Germinal center (tissue), 1 donor: ENCODE data around the gene FMR1NB.

Source experiments
- DNase-seq: peaks from one replicate; pipeline ENCODE4 v3.0.0; 2012; ENCODE audit warnings: mixed read lengths, low spot score

Gene FMR1NB, protein sequence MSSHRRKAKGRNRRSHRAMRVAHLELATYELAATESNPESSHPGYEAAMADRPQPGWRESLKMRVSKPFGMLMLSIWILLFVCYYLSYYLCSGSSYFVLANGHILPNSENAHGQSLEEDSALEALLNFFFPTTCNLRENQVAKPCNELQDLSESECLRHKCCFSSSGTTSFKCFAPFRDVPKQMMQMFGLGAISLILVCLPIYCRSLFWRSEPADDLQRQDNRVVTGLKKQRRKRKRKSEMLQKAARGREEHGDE

DNA sequence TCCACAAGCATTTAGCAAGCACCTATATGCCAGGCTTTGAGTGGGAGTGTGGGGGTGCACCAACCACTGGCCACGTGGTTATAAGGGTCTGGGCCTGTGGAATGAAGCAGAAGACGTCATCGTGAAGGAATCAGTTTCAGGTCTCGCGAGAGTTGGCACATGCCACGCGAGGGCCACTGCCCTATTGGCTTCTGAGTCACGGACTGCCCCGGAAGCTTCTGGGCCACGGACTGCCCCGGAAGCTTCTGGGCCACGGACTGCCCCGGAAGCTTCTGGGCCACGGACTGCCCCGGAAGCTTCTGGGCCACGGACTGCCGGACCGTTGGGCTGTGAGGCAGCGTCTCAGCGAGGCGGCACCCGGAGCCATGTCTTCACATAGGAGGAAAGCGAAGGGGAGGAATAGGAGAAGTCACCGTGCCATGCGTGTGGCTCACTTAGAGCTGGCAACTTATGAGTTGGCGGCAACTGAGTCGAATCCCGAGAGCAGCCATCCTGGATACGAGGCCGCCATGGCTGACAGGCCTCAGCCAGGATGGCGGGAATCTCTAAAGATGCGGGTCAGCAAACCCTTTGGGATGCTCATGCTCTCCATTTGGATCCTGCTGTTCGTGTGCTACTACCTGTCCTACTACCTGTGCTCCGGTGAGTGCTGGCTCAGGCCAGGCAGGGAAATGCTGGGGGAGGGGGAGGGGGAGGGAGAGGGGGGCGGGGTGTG is at the start of gene FMR1NB:
FMR1NB (plus strand) TSS at position 300 of the 715 bp plus-strand sequence; CDS start at position 366, 66 bp downstream.
- no peak for DNase-seq

DNA sequence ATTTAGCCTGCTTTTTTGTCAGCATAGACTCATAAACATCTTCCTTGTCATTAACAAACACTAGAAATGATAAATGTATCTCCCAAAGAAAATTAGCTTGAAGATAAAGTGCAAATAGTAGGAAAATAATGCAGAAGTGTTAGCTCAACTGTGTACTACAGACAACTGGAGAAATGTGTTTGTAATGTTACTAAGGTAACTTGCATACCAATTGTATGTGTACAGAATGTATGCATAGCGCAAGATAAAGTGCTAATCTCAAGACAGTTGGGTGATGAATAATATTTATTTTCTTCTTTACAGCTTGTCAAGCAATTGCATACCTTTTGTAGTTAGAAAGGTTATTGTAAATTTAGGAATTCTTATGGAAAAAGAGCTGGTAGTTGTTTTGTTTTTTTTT is 47.3 kb upstream of the FMR1NB start:
- DNase-seq, result no peak

DNA sequence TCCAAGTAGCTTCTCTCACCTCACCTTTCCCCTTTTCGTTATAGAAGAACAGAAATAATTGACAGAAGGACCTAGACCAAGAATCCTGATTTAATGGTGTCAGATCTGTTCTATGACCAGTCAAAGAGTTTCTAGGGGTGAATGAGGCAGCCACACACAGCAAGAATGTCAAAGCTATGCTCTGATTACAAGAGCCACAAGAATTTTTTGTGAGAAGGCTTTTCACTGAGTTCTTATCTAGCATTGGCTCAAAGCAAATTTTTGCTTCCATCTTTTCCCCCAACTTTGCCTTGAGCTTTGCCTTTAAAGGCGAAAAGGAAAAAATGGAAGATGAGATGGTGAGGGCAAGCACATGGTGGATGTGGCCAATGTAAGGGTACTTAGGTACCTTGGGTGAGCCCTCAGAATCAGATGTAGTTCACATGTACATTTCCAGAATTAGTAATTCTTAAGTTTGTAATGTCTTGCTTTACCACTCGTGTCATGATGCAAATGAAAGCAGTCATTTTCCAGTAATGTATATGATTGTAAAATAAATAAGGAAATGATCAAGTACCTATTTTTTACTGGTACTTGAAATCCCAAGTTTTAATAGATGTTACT is 45.9 kb upstream of the FMR1NB start:
- no peak for DNase-seq

DNA sequence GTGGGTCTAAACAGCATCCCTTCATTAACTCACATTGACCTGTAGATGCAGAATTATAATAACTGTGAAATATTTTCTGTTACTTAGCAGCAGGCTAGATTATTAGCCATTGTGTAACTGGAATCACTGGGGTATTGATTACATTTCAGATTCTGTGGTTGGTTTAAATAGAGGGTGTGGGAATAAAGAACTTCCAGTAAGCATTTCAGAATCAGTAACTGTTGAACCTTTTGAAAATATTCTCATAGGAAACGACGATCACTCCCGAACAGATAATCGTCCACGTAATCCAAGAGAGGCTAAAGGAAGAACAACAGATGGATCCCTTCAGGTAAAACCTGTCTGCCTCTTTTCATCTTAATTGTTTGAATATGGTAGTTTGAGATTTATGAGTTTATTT is 35.9 kb upstream of the FMR1NB start:
- no peak for DNase-seq

DNA sequence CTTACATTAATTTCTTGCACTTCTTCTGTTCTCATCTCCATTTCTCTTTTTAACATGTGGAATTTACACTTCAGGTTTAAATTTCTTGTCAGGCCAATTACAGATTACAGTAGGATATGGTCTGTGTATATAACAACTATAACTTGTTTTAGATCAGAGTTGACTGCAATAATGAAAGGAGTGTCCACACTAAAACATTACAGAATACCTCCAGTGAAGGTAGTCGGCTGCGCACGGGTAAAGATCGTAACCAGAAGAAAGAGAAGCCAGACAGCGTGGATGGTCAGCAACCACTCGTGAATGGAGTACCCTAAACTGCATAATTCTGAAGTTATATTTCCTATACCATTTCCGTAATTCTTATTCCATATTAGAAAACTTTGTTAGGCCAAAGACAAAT is 32.6 kb upstream of the FMR1NB start:
- no peak for DNase-seq

DNA sequence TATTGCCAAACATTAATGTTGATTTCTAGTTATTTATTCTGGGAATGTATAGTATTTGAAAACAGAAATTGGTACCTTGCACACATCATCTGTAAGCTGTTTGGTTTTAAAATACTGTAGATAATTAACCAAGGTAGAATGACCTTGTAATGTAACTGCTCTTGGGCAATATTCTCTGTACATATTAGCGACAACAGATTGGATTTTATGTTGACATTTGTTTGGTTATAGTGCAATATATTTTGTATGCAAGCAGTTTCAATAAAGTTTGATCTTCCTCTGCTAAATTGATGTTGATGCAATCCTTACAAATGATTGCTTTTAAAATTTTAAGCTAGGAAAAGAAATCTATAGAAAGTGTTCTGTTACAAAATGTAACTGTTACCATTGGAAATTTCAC is 30.8 kb upstream of the FMR1NB start:
- DNase-seq, result no peak

DNA sequence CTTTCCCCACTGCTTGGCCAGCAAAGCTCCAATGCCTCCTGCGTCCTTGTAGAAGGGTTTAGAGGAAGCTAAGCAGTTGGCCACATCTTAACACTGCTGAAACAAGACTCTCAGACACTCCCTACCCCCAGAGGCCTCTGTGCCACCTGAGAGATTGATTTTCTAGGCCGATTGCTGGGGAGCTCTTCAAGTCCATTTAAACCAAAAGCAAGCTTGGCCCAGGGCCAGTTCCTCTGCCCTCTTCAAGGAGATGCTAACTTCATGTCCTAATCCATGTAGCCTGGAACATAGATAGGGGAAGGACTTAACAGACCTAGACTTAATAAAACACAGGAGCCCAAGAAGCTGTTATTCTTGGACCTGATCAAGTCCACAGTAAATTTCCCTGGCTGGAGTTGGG is 27.2 kb upstream of the FMR1NB start:
- DNase-seq, result no peak

DNA sequence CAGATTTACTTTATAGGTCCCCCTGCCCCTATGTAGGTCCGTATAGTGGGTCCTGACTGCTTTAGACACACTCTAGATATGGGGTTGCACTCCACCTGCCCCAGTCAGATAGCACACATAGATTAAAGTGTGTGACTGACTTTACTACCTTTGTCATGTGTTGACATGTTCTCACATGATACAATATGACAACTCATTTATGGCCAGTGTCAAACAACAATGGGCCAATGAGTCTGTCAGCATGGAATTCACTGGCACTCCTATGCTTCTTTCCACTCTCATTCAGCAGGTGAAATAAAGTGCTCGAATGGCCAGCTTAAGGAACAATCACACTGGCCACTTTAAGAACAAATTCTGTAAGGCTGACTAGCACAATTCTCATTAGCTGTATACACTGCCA is 23.8 kb upstream of the FMR1NB start:
- DNase-seq, result no peak

DNA sequence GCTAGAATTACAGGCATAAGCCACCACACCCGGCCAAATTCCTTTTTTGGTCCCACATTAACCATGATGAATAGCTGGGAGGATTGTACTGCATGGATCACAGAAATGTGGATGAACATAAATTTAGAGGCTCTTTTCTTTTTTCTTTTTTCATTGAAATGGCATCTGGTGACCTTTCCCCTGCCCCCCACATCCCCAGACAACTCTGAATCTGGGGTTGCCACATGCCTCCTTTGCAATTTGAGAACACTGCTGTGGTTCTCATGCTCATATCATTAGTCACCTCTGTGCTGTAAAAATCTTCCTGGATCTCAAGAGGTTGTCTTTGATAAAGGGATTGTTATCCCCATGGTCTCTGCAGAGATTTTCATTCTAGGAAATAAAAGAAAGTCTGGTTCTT is 22.8 kb upstream of the FMR1NB start:
- no peak for DNase-seq

DNA sequence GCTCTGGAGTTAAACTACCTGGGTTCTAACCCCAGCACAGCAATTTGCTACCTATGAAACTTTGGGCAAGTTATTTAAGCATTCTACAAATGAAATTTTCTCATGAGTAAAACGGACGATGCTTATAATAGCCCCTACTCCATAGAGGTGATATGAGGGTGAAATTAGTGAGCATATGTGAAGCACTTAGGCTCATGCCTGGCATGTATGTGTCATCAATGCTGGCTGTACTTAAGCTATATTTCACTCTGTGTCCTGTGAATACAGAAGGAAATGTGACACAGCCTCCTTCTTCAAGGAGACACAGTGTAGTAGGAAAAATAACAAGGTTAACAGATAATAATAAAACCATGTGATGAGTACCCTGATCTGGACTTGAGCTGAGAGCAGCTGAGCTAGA is 20.4 kb upstream of the FMR1NB start:
- DNase-seq, result no peak

DNA sequence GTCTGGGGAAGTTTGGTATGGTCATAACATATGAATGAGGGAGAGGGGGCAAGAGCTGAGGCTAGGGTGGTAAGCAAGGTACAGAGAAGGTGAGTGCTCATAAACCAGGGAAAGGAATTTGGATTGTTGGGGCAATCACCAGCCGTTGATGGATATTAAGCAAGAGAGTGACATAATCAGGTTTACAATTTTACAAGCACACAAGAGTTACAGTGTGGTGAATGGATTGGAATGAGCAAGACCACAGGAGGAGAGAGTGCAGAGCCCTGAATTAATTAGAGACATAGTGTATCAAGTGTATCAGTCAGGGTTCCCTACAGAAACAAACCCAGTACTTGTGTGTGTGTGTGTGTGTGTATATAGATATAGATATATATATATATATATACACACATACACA is 18.7 kb upstream of the FMR1NB start:
- DNase-seq, result no peak

DNA sequence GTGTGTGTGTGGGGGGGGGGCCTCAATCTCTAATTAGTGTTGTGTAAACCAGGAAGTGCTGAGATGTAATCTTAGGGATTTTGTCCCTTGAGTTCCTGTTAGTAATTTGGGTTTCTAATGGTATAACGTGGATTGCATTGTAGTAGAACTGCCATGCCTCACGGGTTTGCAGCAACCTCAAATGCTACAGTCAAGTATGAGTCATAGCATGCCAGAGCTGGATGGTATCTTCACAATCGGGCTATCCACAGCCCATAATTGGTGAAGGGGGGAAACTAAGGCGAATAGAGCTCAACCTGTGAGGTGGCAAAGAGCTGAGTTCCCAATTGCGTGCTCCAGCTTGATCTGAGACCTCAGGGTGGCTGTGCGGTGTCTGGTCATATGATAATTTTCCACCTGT is 2.2 kb upstream of the FMR1NB start:
- DNase-seq, result no peak

DNA sequence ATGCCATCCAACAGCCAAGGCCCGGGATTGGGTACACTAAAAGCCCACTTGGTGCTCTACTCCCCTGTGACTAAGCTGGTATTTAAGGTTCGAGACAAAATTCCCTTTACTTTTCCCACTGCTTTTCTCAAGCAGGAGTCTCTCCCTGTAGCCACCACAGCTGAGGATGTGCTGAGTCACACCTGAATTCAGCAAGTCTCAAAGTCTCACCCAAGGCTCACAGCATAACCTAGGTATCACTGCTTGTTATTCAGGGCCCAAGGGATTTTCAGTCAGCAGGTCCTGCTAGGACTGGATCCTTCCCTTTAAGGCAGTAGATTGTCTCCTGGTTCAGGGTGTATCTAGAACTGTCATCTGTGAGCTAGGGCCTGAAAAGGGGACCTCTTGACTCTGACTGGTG is 39.2 kb downstream of the FMR1NB start:
- no peak for DNase-seq

DNA sequence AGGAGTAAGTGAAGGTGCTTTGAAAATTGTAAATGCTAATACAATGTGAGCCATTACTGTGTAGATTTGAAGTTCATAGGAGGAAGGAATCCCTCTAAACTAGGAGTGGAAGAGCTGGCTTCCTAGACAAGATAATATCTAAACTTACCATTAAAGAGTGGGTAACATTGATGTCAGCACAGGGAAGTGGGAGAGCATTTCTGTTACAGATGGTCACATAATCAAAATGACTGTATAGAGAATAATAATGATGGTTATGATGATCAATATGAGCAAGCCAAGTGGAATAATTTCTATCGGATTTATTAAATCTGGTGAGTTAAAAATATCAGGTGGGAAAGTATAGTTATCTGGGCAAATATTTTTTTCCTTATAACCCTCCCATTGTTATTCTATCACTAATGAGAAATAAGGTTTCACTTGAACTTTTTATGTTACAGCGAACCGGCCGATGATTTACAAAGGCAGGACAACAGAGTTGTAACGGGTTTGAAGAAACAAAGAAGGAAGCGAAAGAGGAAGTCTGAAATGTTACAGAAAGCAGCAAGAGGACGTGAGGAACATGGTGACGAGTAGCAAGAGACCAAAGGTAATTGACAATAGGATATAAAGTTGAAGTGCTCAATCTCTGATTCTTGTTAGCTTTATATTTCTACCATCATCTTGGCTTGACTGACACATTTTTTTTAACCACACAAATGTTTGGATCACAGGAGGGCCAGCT is 43.5 kb downstream of the FMR1NB start:
- peak; percentile 9 for DNase-seq

DNA sequence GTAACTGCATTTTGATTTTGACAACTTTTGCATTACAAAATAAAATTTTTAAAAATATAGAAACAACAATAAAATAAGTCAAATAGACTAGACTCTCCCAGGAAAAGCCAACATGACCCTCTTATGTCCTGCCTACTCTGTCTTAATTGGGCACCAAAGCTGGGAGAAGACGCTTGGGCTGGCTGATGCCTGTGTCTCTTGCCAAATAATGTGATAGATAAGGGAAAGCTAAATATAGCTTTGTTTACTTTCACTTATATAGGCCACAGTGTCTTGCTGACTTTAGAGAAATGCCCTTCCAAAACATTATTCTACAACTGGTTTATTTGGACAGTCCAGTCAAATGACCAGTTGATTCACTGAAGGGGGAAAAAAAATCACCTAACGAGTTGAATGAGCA is 54.2 kb downstream of the FMR1NB start:
- DNase-seq, result no peak

DNA sequence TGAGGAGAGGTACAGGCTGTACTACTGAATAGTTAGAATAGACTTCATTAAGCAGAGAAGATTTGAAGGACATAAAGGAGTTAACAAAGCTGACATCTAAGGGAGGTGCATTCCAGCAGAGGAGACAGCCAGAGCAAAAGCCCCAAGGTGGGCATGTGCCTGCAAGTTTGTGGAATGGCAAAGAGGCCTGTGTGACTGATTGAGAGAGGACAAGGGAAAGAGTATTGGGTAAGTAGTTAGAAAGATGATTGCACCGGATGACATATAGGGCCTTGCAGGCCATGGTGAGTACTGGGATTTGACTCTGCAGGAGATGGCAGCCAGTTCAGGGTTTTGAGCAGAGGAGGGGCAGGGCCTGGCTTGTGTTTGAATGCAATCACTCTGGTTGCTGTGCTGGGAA is 55.9 kb downstream of the FMR1NB start:
- DNase-seq, result no peak

DNA sequence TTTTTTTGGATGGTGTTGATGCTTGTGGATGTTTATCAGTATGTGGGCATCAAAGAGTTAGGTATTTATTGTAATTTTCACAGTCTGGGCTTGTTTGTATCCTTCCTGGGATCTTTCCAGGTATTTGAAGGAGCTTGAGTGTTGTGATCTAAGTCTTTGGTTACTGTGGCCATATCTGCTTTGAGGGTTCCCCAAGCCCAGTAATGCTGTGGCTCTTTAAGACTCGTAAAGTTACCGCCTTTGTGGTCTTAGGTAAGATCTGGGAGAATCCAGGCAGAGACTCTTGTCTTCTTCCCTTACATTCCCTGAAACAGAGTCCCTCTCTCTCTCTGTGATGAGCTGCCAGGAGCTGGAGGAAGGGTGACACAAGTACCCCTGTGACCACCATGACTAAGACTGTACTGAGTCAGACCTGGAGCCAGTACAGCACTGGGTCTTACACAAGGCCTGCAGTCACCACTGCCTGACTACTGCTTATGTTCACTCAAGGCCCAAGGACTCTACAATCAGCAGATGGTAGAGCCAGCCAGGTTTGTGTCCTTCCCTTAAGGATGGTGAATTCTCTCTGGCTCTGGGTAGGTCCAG is 62.2 kb downstream of the FMR1NB start:
- DNase-seq, result no peak

DNA sequence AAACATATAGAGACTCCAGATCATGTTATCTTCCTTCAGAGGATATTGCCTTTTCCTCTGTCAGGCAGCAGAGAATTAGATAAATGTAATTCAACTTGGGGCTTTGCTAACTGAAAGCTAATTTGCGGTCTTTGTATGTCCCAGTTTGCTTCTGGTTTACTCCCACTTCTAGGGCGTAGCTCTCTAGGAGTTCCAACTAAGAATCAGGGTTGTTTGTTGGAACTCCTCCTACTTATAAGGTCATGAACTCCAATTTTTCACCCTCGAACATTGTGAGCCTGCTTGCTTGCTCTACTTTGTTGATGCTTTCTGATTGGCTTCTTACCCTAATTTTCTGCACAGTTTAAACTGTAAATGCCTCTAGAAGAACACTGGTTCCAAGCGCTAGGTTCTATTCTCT is 66.1 kb downstream of the FMR1NB start:
- no peak for DNase-seq

DNA sequence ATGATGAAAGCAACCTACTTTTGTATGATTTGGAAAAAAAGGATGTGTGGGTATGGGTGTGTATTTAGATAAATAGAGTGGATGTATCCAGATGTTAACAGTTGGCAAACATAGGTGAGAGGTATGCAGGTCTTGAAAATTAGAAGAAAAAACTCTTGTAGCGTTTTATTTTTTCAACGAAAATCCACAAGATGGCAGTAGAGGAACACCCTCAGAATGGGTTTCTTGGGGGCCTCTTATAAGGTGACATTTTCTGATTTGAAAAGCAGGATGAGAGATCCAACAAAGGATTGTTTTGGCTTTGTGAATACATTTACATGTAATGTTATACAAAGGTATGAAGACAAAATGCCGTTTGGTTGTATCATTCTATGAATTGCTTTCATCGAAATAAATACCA is 68.3 kb downstream of the FMR1NB start:
- DNase-seq, result peak; percentile 13

DNA sequence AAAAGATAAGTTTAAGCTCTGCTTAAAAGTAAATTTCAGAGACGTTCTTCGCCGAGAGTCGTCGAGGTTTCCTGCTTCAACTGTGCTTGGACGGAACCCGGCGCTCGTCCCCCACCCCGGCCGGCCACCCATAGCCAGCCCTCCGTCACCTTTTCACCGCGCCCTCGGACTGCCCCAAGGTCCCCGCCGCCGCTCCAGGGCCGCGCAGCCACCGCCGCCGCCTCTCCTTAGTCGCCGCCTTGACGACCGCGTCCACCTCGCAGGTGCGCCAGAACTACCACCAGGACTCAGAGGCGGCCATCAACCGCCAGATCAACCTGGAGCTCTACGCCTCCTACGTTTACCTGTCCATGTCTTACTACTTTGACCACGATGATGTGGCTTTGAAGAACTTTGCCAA is 70.8 kb downstream of the FMR1NB start:
- no peak for DNase-seq

DNA sequence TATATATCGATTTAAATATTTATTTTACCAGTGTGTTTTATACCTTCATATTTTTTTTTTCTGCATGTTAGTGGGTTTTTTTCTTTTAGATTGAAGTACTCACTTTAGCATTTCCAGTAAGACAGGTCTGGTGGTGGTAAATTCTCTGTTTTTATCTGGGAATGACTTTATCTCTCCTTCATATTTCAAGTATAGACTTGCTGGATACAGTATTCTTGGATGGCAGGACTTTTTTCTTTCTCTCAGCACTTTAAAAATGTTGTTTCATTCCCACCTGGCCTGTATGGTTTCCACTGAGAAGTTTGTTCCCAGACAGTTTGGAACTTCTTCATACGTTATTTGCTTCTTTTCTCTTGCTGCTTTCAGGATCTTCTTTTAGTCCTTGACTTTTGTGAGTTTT is 86.1 kb downstream of the FMR1NB start:
- no peak for DNase-seq

DNA sequence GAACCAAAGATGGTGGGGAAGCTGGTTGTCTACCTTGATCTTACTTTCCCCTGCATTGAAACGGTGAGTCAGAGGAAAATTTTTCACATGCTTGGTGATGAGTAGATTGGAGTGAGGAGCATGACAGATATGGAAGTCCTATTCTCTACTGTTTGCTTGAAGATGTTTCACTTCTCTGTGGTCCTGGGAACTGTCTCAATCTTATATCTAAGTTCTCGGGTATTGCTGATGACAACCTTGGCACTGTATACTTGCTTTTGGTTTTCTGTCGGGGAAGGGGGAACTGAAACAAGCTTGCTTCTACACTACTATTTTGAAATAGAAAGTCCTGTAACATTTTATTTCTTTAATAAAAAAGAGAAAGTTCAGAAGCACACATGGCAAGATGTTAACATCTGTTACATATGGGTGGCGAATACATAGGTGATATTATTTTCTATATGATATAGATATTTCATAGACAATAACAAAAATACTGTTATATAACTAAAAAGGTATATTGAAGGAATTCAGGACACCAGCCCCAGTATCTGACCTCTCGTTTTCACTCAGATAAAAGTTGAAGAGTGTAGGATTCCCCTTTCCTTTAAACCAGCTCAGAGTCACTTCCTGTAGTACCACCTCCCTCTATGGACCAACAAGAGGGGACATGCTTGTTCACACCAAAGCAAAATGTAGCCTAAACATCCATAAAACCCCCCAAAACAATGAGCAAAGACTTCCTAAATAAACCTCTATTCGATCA is 88.8 kb downstream of the FMR1NB start:
- DNase-seq, result no peak
